Testis (tissue), 2 donors: Measurements from ENCODE around the gene TFCP2L1.

ENCODE experiments used
- POLR2A ChIP-seq: fragments of 450-650 bp; IDR thresholded peaks from one replicate; pipeline ENCODE4 v1.6.1; 2017; ENCODE audit warnings: antibody characterized with exemption, mild to moderate bottlenecking, moderate library complexity
- TF ChIP-seq, protein P1 (sequence below), 3 experiments: fragments of 450-650 bp in 2 of 3; fragments of 200-600 bp in 1 of 3; sonication (generic) in 1 of 3; IDR thresholded peaks; one replicate each; pipeline ENCODE4 v1.5.1; 2016 to 2019; ENCODE audit warnings: antibody characterized with exemption in 3 of 3, mild to moderate bottlenecking in 2 of 3, moderate library complexity in 1 of 3

- TF ChIP-seq, protein P1, sequence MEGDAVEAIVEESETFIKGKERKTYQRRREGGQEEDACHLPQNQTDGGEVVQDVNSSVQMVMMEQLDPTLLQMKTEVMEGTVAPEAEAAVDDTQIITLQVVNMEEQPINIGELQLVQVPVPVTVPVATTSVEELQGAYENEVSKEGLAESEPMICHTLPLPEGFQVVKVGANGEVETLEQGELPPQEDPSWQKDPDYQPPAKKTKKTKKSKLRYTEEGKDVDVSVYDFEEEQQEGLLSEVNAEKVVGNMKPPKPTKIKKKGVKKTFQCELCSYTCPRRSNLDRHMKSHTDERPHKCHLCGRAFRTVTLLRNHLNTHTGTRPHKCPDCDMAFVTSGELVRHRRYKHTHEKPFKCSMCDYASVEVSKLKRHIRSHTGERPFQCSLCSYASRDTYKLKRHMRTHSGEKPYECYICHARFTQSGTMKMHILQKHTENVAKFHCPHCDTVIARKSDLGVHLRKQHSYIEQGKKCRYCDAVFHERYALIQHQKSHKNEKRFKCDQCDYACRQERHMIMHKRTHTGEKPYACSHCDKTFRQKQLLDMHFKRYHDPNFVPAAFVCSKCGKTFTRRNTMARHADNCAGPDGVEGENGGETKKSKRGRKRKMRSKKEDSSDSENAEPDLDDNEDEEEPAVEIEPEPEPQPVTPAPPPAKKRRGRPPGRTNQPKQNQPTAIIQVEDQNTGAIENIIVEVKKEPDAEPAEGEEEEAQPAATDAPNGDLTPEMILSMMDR (IDR thresholded peaks at IDR 0.05), result no peak
- no peak for TF ChIP-seq POLR2A
These were observed 27.5 kb downstream of the TFCP2L1 start for GRCh38 chr2:121257480-121257840.
